Effector memory CD4-positive, alpha-beta T cell (primary cell): ENCODE results near the gene NRAS.
"Not testable (repeated sequence)": the region's sequence is repeated elsewhere in the genome, so short reads cannot be mapped to it uniquely, and the experiment has no call there.

Source experiments
- DNase-seq, 3 donors: peaks; one replicate each; pipeline ENCODE4 v3.0.0-alpha.2; 2020
- H3K27ac ChIP-seq: 2 replicates; pipeline ENCODE4 v1.7.0; 2013; ENCODE audit warnings: mild to moderate bottlenecking, low read length, moderate library complexity; ENCODE audit not compliant: insufficient read depth, poor library complexity, severe bottlenecking
- H3K27me3 ChIP-seq: replicated peaks from 2 replicates; pipeline ENCODE4 v1.7.0; 2013; ENCODE audit warnings: mild to moderate bottlenecking, low read length; ENCODE audit not compliant: insufficient read depth, control insufficient read depth, poor library complexity, severe bottlenecking
- H3K36me3 ChIP-seq: 2 replicates; pipeline ENCODE4 v1.7.0; 2013; ENCODE audit warnings: mild to moderate bottlenecking, low read length, moderate library complexity; ENCODE audit not compliant: control insufficient read depth, insufficient read depth
- H3K4me1 ChIP-seq: 2 replicates; pipeline ENCODE4 v1.7.0; 2013; ENCODE audit warnings: low read length, mild to moderate bottlenecking; ENCODE audit not compliant: control insufficient read depth, insufficient read depth, poor library complexity, severe bottlenecking
- H3K4me3 ChIP-seq: 2 replicates; pipeline ENCODE4 v1.7.0; 2013; ENCODE audit warnings: low read length, low read depth, mild to moderate bottlenecking; ENCODE audit not compliant: insufficient read depth, poor library complexity, severe bottlenecking
- H3K9me3 ChIP-seq: 2 replicates; pipeline ENCODE4 v1.7.0; 2013; ENCODE audit warnings: mild to moderate bottlenecking, low read length, moderate library complexity; ENCODE audit not compliant: control insufficient read depth
- total RNA-seq, 3 donors: gene quantifications; one replicate each; lab custom pipeline; 2026; lab: John Stamatoyannopoulos, UW

Gene NRAS
- total RNA-seq, result 50.9 to 89.9 (median 65.6) reads per million in 3 donors

DNA sequence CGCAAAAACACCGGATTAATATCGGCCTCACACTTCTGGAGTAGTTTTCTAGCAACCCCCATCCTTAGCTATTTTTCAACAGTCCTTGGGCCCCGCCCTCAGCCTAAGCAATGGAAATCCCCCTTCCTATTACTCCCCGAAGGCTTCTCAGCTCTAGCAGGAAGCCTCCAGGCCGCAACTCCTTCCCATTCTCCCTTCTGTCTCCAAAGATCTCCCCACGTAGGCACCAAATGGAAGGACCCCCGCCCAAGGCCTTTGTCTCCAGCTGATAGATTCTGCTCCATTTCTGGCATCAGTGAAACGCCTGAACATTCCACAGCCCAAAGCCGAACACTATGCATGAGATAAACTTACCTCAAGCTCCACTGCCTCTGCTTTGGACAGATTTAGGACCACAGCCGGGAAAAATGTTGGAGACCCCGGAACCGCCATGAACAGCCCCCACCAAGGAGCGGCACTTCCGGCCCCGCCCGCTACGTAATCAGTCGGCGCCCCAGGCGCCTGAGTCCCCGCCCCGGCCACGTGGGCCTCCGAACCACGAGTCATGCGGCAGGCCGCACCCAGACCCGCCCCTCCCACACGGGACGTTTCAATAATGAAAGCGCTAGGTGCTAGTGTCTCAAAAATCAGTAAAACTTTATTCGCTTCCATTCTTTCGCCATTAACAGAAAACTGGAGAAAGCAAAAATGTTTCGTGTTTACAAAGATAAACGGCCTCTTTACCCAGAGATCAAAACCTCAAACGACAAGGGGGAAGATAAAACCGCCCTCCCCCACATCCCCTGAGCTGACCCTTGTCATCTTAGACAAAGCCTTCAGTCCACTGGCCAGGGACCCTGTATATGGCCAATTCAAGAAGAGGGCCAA, at the start of gene NRAS:
TSS of gene NRAS (minus strand) at position 468 of the 867 bp plus-strand sequence. CDS start 611 bp downstream, outside the sequence.
- Histone ChIP-seq H3K27ac (peak within 1 kb of the TSS; percentile 96), H3K27me3 (no peaks in the 10 kb centered on the region), H3K36me3 (peaks cover 65% of the 10 kb centered on the region), H3K4me3 (peak within 1 kb of the TSS; percentile 78), H3K9me3 (no peaks in the 10 kb centered on the region), H3K4me1 (peaks cover 10% of the 10 kb centered on the region)
- peak; percentile 90 to 93 (median 90) for DNase-seq

DNA sequence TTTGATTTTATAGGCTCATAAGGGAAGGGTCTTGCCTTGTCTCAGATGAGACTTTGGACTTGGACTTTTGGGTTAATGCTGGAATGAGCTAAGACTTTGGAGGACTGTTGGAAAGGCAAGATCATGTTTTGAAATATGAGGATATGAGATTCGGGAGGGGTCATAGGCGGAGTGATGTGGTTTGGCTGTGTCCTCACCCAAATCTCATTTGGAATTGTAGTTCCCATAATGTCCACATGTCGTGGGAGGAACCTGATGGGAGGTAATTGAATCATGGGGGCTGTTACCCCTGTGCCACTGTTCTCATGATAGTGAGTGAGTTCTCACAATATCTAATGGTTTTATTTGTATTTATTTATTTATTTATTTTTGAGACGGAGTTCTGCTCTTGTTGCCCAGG, 48.1 kb upstream of the NRAS start:
- H3K4me3 ChIP-seq, result no peak overlapping the region
- H3K27ac ChIP-seq, result no peak overlapping the region
- no peaks in the 10 kb centered on the region for H3K27me3 ChIP-seq
- no peaks in the 10 kb centered on the region for H3K36me3 ChIP-seq
- DNase-seq, result no peak
- H3K9me3 ChIP-seq, result no peaks in the 10 kb centered on the region
- no peaks in the 10 kb centered on the region for H3K4me1 ChIP-seq

DNA sequence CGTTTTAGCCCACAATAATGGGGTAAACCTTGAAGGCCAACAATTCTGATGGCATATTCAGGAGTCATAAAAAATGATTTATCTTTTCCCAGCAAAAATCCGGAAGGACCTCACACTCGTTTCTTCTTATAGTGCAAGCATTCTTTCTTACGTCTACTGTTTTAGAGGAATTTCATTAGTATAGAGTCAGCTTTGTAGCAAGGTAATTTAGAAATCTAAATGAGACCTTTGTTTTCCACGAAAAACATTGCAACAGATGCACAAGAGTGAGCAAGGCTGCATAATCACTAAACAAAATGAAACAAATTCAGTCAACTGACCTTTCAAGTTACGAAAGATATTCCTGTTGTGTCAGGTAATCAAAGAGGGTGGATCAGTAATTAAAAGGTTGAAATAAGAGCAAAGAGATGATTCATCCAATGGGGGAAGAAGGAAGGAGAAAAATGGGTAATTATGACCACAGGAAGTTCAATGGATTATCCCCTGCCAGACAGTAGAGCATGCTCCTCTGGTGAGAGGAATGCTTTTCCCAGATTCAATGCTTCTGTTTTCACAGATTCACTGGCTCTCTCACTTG, 41.8 kb upstream of the NRAS start:
- Histone ChIP-seq H3K36me3 (peaks cover 4% of the 10 kb centered on the region), H3K9me3 (no peaks in the 10 kb centered on the region), H3K4me1 (peaks cover 38% of the 10 kb centered on the region), H3K27ac (peak overlapping the region; percentile 100), H3K27me3 (no peaks in the 10 kb centered on the region), H3K4me3 (peak overlapping the region; percentile 99)
- no peak for DNase-seq

DNA sequence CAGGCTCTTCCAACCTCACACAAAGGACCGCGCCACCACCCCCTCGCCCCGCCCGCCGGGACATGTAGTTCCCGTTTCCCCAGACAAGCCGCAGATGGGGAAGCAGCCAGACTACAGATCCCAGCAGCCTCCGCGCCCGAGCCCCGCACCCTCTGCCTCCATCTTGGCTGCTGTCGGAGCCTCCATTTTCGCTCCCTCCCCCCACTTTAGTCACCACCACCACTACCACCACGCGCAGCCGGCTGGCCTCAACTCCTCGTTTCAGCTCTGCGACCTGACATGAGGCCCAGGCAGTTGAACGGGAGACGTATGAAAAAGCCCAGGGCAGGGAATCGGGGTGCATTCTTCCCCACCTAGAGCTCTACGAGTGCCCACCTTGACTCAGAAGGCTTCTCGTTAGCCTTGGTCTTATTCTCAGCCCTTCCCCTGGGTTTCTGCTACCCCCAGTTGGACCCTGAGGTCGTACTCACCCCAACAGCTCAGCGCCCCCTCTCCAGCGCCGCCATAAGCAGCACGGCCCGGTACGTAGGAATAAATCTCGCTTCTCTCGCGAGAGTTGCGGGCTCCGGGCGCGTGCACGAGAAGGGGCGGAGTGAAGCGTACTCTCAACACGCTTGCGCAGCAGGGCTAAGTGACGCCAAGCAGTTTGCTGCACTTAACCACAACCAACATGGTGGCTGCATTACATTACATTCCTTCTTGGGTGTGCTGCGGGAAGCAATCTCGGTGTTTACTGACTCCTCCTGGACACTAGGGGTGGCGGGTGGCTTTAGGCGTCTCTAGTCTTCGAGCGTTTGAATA, 41.1 kb upstream of the NRAS start, which contains the start of gene CSDE1:
TSS of gene CSDE1 (minus strand) at position 530 of the 801 bp plus-strand sequence. CDS start 18,094 bp downstream, outside the sequence.
- Histone ChIP-seq H3K36me3 (peaks cover 4% of the 10 kb centered on the region), H3K27ac (peak within 1 kb of the TSS; percentile 100), H3K4me3 (peak within 1 kb of the TSS; percentile 99), H3K4me1 (peaks cover 44% of the 10 kb centered on the region), H3K9me3 (no peaks in the 10 kb centered on the region), H3K27me3 (no peaks in the 10 kb centered on the region)
- DNase-seq, result peak; percentile 94 to 97 (median 95)

DNA sequence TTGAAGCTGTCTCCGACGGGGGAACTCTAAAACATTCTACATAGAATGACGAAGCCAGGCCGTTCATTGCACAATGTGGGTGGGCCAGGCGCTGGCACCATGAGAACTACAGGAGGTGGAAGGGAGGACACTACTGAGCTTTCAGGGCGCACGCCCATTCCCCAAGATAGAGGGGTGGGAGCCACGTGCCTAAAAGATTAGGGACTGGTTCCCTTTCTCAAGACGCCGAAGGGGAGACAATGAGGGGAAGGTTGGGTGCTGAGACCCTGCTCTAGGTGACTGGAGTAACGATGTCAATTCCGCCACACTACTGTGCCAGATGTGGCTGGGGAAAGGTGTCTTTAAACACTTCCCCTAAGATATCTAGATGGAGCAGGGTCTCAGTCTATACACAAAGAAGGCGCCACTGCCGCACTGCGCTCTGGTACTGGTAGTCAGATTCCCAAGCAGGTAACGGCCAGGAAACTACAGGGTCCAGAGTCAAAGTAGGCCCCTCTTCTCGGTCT, 40.4 kb upstream of the NRAS start:
- Histone ChIP-seq H3K27me3 (no peaks in the 10 kb centered on the region), H3K9me3 (no peaks in the 10 kb centered on the region), H3K4me3 (peak overlapping the region; percentile 99), H3K4me1 (peaks cover 48% of the 10 kb centered on the region), H3K27ac (peak overlapping the region; percentile 100), H3K36me3 (peaks cover 4% of the 10 kb centered on the region)
- peak in 1 of 3 donors; percentile 3 for DNase-seq

DNA sequence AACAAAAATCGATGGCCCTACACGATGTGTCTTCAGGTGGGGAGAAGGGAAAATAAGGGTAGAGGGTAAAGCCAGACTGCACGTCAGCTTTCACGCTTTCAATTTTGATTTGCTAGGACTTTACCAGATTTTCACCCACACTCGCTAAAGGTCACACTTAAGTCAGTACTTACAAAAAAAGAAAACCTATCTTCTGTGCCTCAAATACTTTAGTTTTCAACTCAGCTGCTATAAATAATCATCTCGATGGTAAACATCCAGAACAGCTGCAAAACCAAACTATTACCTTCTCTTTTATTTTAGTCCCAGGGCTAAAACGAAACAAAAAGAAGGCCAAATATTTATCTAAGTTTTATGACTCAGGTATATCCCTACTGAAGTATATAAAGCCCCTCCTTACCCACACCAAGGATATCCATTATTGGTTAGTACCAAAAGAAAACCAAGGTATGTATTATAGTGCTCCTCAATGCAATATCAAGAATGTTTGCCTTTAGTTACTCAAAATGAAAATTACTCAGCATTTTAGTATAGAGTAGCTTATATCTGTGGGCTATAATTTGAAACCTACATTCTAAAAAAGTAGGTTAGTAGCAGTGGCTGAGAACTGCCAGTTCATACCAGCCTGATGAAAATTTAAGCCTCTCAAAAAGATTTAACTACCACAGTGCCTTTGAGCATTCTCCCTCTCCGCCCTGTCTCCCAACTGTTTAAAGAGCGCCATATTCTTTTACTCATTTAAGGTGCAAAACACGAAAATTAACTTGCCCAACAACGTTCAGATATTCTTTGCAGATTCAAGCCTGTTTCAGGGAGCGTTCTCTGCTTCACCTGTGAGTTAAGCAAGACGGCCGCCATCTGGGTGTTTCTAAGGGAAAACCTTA, 39.7 kb upstream of the NRAS start:
- Histone ChIP-seq H3K36me3 (peaks cover 4% of the 10 kb centered on the region), H3K27me3 (no peaks in the 10 kb centered on the region), H3K27ac (peak overlapping the region; percentile 100), H3K4me3 (peak overlapping the region; percentile 99), H3K4me1 (peaks cover 48% of the 10 kb centered on the region), H3K9me3 (no peaks in the 10 kb centered on the region)
- DNase-seq, result no peak

DNA sequence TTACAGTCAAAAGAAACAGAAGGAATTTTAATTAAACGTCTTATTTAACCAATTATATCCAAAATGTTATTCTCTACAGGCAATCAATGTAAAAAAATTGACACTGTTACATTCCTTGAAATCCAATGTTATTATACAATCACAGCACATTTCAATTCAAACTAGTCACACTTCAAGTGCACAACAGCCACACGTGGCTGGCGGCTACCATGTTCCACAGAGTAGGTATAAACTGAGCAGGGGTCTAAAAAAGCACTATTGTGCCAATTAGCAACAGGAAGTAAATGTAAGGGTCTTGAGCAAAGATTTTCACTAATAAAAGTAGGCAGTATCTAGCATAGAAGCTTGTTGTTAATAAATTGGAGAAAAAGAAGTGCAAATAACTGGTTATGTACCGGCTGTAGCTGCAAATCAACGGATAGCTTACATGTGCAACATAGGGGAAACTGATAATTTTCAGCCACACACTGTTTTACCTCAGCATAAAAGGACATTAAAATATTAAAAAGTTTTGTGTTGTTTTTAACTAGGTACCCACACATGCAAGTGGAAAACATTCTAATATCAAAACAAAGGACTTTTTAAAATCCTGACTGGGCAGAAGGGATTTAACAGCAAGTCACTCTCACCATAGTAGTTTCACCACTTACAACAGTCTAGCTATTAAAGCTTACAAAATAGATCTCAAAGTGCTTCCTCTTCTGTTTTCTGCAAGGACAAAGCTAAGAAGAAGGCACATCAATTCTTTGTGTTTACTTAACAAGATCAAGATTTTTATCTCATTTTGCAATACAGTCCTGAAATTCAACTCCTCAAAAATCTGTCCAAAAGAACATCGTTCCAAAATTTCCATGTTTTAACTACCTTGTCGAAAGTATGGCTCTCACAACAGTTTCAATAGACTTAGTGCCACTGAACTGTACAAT, 38.7 kb upstream of the NRAS start:
- peaks cover 55% of the 10 kb centered on the region for H3K4me1 ChIP-seq

DNA sequence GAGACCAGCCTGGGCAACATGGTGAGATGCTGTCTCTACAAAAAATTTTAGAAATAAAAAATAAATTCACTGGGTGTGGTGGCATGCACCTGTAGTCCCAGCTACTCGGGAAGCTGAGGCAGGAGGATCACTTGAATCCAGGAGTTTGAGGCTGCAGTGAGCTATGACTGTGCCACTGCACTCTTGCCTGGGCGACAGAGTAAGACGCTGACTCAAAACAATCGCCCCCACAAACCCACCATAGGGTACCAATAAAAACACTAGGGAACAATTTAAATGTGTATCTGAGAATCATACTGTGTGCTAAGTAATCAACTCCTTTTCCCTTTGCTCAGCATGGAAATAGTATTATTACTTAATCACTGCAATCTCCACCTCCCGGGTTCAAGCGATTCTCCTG, 37.1 kb upstream of the NRAS start:
- not testable (repeated sequence) for H3K27me3 ChIP-seq, H3K27ac ChIP-seq, DNase-seq, H3K9me3 ChIP-seq
- Histone ChIP-seq H3K36me3 (peaks cover 19% of the 10 kb centered on the region), H3K4me3 (peak overlapping the region; percentile 9), H3K4me1 (peaks cover 60% of the 10 kb centered on the region)

More for the DNA sequence above, 38.7 kb upstream of the NRAS start:
- Histone ChIP-seq H3K36me3 (peaks cover 4% of the 10 kb centered on the region), H3K27me3 (no peaks in the 10 kb centered on the region), H3K4me3 (peak overlapping the region; percentile 99), H3K9me3 (no peaks in the 10 kb centered on the region), H3K27ac (peak overlapping the region; percentile 100)
- DNase-seq, result no peak
